ENCODE results near the gene ATG5.

GRCh38 chr6:106159531-106159940, 166.0 kb downstream of the ATG5 start:
- TF ChIP-seq CTCF (IDR thresholded peaks at IDR 0.05; ENCODE audit: low read depth, low read length, poor library complexity, severe bottlenecking) = no peak
- no peak for TF ChIP-seq EZH2phosphoT487 (IDR thresholded peaks at IDR 0.05; ENCODE audit: borderline replicate concordance, low read length)

Data from DOHH2 (cell line).